ACHN (cell line): Measurements from ENCODE around the gene ATM.
"Not testable (repeated sequence)": the region's sequence is repeated elsewhere in the genome, so short reads cannot be mapped to it uniquely, and the experiment has no call there.

Experiments used
- DNase-seq: peaks from one replicate; pipeline ENCODE4 v3.0.0-alpha.2; 2015
- in situ Hi-C: cut with HindIII; loops from 2 replicates; pipeline ENCODE4 v1.10.0; 2017; ENCODE audit warnings: low sequenced_read_pairs, low pct_ligation_motif_present, low pct_unique_long_range_greater_than_20kb

ATM gene

GRCh38 chr11:108246308-108246707, 23.4 kb downstream of the ATM start:
- in situ Hi-C loops, result no loop called here
- no peak for DNase-seq

- in situ Hi-C loops, result no loop called here
- DNase-seq, result no peak
These were observed 24.0 kb downstream of the ATM start for GRCh38 chr11:108246885-108247284.

GRCh38 chr11:108253176-108253575, 30.3 kb downstream of the ATM start:
- DNase-seq, result peak; percentile 2
- in situ Hi-C loops, result no loop called here

DNA sequence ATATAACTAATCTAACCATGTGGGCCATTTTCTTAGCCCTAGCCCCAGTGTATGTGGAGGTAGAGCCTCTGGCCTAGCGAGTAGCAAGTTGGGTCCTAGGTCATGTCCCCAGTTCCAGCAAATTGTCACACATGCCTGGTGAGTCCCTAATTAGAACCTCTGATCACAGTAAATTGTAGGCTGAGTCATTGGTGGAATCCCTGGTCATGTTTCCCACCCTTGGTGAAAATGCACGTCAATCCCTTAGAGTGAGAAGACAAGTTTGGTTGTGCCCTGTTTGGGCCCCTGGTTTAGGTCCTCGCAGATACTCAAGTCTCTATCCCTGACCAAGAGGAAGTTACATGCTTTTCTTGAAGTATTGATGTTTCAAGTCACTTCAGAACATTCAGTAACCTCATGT, 46.7 kb downstream of the ATM start:
- DNase-seq, result no peak
- in situ Hi-C loops, result no loop called here

DNA sequence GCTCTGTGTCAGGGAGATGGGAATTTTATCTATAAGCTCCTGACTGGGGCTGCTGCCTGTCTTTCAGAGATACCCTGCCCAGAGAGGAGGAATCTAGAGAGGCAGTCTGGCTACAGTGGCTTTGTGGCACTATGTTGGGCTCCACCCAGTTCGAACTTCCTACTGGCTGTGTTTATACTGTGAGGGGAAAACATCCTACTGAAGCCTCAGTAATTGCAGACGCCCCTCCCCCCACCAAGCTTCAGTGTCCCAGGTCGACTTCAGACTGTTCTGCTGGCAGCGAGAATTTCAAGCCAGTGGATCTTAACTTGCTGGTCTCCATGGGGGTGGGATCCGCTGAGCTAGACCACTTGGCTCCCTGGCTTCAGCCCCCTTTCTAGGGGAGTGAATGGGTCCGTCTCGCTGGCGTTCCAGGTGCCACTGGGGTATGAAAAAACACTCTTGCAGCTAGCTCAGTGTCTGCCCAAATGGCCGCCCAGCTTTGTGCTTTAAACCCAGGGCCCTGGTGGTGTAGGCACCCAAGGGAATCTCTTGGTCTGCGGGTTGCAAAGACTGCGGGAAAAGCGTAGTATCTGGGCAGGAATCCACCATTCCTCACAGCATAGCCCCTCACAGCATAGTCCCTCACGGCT, 54.2 kb downstream of the ATM start:
- DNase-seq, in situ Hi-C loops: not testable (repeated sequence)

DNA sequence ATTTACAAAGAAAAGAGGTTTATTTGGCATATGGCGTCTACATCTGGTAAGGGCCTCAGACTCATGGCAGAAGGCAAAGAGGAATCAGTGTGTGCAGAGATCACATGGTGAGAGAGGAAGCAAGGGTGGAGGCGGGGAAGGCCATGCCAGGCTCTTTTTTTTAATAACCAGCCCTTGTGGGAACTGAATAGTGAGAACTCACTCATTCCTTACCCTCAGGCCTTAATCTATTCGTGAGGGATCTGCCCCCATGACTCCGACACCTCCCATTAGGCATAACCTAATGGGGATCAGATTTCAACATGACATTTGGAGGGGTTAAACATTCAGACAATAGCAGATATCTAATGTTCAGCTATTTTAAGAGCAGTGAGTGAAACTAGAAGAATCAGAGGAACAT, 55.7 kb downstream of the ATM start:
- DNase-seq, result no peak
- in situ Hi-C loops, result no loop called here

- DNase-seq, result no peak
- in situ Hi-C loops, result no loop called here
These were observed 56.1 kb downstream of the ATM start for GRCh38 chr11:108278954-108279353.

DNA sequence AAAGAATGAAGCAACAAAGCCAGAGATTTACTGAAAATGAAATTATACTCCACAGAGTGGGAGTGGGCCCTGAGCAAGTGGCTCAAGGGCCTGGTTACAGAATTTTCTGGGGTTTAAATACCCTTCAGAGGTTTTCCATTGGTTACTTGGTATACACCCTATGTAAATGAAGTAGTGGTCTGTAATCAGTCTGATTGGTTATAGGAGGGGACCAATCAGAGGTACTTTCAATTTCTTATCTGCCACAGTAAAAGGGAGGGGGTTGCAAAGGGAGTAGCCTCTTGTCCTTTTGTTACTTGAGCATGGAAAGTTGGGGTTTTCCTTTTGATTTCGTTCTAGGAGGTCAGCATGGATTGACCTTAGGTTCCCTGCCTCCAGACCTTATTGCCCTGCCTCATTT, 63.5 kb downstream of the ATM start:
- no peak for DNase-seq
- in situ Hi-C loops, result no loop called here

- in situ Hi-C loops, result no loop called here
- no peak for DNase-seq
These were observed 64.1 kb downstream of the ATM start for GRCh38 chr11:108286956-108287355.

DNA sequence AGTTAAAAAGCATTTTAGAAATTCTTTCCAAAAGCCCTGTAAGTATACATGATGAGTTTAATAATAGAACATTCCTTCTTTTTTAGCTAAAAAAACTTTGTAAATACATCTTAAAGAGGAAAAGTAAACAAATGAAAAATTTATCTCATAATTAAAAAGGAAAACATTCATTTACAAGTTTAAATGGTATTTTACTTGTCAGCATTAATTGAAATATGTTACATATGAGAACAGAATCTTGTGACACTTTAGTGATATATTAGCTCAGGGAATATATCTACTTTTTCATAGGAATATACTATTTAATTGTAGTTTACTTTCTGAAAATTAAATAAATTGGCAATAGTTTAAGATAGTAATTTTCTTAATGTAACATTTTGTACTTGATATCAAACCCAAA, 66.2 kb downstream of the ATM start:
- in situ Hi-C loops, DNase-seq: not testable (repeated sequence)

DNA sequence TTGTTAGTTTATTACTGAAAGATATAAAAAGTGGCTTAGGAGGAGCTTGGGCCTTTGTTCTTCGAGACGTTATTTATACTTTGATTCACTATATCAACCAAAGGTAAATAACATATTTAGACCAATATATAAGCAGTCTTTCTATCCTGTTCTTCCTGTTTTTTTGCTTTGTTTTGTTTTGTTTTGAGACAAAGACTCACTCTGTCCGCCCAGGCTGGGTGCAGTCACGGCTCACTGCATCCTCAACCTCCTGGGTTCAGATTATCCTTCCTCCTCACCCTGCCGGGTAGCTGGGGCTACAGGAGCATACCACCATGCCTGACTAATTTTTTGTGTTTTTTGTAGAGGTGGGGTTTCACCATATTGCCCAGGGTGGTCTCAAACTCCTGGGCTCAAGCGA, 66.8 kb downstream of the ATM start:
- in situ Hi-C loops, result no loop called here
- no peak for DNase-seq

- in situ Hi-C loops, result no loop called here
- DNase-seq, result no peak
These were observed 70.4 kb downstream of the ATM start for GRCh38 chr11:108293229-108293628.

DNA sequence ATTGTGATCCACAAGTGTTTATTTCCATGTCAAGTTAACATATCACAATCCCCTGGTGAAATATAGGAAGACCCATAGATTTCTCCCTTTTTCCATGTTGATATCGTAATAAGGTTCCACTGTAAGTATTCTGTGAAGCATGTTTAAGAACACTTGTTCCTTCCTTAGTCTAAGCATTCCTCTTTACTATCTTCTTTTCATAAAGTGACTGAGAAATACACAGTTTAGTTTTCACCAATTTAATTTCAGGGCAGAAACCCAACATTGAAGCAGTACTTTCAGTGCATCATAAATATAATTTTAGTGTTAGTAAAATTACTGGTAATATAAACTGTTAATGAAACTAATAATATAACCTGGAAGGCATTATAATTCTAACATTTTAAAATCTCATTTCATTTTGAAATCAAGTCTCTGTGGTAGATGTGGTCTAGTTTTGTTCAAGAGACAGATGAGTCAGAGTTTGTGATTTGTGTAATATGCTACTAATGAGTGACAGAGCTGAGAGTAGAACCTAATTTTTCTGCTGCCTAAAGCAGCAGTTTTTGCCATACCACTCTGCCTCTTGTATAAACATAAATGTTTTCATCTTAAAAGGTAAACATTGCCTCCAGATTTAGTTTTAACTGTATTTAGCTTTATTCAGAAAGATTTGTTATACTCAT, 79.4 kb downstream of the ATM start:
- in situ Hi-C loops, result no loop called here
- peak; percentile 45 for DNase-seq

DNA sequence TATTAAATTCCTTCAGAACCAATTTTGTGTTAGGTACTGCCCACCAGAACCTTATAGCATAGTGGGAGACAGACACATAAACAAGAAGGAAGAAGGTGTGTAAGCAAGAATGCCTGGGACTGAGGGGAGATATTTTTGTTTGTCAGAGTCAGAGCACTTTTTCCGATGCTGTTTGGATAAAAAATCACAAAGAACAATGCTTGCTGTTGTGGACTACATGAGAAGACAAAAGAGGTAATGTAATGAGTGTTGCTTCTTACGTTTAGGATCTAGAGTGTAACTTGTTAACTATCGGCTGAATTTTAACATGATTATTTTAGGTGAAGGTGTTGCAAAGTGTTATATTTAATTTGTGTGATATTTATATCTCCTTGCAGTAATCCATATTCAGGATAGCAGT, 84.9 kb downstream of the ATM start:
- in situ Hi-C loops, result no loop called here
- DNase-seq, result no peak

- DNase-seq, result no peak
- in situ Hi-C loops, result no loop called here
These were observed 90.6 kb downstream of the ATM start for GRCh38 chr11:108313444-108313843.

DNA sequence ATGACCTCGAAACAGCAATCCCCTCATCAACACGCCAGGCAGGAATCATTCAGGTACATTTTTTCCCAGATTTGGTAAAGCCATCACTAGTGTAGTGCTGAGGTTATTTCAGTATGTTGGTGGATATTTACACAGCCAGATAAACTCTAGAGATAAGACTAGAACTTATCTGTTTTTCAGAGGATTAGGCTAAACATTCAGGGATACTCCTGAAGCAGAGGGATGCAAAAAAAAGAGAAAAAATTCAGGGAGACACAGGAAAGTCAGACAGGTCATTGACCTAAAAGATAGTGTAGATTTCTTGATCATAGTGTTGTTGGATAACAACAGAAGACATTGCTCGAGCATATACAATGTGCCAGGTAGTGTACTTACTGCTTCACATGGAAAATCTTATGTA, 93.2 kb downstream of the ATM start:
- no peak for DNase-seq
- in situ Hi-C loops, result no loop called here

GRCh38 chr11:108319541-108320145, 96.8 kb downstream of the ATM start:
- no peak for DNase-seq
- in situ Hi-C loops, result no loop called here

GRCh38 chr11:108322666-108323065, 99.8 kb downstream of the ATM start:
- DNase-seq, result no peak
- in situ Hi-C loops, result no loop called here

GRCh38 chr11:108324587-108324986, 101.7 kb downstream of the ATM start:
- in situ Hi-C loops, result no loop called here
- DNase-seq, result no peak

GRCh38 chr11:108333403-108333899, 110.6 kb downstream of the ATM start:
- DNase-seq, result no peak
- in situ Hi-C loops, result no loop called here
